ENCODE results near the gene SOX18.

Gene SOX18

GRCh38 chr20:64040231-64041039, 9.0 kb downstream of the SOX18 start:
- H3K4me1 ChIP-seq = peaks cover 43% of the 10 kb centered on the region
- TF ChIP-seq, protein P1, sequence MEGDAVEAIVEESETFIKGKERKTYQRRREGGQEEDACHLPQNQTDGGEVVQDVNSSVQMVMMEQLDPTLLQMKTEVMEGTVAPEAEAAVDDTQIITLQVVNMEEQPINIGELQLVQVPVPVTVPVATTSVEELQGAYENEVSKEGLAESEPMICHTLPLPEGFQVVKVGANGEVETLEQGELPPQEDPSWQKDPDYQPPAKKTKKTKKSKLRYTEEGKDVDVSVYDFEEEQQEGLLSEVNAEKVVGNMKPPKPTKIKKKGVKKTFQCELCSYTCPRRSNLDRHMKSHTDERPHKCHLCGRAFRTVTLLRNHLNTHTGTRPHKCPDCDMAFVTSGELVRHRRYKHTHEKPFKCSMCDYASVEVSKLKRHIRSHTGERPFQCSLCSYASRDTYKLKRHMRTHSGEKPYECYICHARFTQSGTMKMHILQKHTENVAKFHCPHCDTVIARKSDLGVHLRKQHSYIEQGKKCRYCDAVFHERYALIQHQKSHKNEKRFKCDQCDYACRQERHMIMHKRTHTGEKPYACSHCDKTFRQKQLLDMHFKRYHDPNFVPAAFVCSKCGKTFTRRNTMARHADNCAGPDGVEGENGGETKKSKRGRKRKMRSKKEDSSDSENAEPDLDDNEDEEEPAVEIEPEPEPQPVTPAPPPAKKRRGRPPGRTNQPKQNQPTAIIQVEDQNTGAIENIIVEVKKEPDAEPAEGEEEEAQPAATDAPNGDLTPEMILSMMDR (IDR thresholded peaks at IDR 0.05; ENCODE audit: low read depth, low read length) = no peak
- H3K27me3 ChIP-seq = peaks cover 6% of the 10 kb centered on the region; the same call in 1 of the 2 replicates

DNA sequence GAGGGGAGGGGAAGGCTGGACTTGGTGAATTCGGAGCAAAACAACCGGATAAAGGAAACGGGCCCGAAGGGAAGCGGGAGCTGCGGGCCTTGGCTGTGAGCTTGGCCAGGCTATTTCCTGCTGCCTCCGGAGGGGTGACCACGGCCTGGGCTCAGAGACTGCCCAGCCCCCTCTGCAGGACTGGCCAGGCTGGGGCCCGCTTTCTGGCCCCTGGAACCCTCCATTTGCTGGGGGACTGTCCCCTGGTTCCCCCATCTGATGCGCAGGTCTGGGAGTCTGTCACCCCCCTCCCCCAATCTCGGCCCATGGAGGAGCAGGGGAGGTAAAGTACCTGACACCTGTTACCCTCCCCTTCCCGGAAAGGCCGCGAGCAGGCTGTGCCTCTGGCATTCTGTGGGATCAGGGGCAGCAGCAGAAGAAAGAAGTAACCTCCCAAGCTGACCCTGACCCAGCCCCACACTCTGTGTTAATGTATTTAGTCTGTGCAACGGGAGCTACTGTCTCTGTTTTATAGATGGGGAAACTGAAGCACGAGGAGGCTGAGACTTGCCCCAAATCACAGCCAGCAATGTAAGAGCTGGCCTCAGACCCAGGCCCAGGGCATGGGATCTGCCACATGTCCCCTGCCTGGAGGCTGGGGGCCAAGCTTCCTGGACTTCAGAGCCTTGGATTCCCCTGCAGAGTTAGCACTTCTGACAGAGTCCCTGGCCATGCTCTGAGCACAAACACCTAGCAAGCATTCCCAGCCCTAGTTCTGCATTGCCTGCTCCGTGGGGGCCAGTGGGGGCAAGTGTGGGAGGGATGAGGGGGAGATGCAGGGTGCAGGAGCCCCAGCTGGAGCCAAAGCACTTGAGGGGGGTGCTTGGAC, 9.9 kb downstream of the SOX18 start:
- DNase-seq = no peak
- no peaks in the 10 kb centered on the region for H3K9me3 ChIP-seq
- peaks cover 39% of the 10 kb centered on the region for H3K4me1 ChIP-seq
- peak overlapping the region; percentile 61 for H3K4me3 ChIP-seq (ENCODE audit: low read depth, low read length)
- H3K36me3 ChIP-seq = peaks cover 8% of the 10 kb centered on the region
- peaks cover 6% of the 10 kb centered on the region; the same call in 1 of the 2 replicates for H3K27me3 ChIP-seq
- TF ChIP-seq, protein P1 (IDR thresholded peaks at IDR 0.05; ENCODE audit: low read depth, low read length) = no peak

More at GRCh38 chr20:64040231-64041039, 9.0 kb downstream of the SOX18 start:
- Histone ChIP-seq H3K36me3 (peaks cover 2% of the 10 kb centered on the region; the same call in 1 of the 2 replicates), H3K4me3 (ENCODE audit: low read depth, low read length) (no peak overlapping the region), H3K9me3 (no peaks in the 10 kb centered on the region)
- no peak for DNase-seq

GRCh38 chr20:64038565-64039292, 10.7 kb downstream of the SOX18 start:
- Histone ChIP-seq H3K4me1 (peaks cover 36% of the 10 kb centered on the region), H3K4me3 (ENCODE audit: low read depth, low read length) (peak overlapping the region; percentile 61)

DNA sequence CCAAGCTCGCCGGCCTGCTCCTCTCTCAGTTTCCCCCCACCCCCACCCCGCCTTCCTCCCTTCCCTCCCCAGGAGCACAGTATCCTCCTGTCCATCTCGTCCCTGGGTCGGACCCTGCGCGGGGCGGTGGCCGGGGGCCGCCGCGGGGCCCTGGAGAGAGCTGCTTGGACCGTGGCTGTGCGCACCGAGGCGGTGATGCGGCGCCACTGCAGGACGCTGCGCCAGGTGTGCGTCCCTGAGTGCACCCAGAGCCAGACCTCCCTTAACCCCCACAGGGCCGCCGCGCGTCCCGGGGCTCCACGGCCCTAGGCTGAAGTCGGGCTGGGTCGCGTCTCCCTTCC, 11.2 kb downstream of the SOX18 start:
- H3K4me3 ChIP-seq (ENCODE audit: low read depth, low read length) = peak overlapping the region; percentile 61
- no peak for DNase-seq
- peaks cover 6% of the 10 kb centered on the region; the same call in 1 of the 2 replicates for H3K27me3 ChIP-seq
- H3K4me1 ChIP-seq = peaks cover 36% of the 10 kb centered on the region
- H3K9me3 ChIP-seq = no peaks in the 10 kb centered on the region
- peaks cover 21% of the 10 kb centered on the region for H3K36me3 ChIP-seq
- TF ChIP-seq, protein P1 (IDR thresholded peaks at IDR 0.05; ENCODE audit: low read depth, low read length) = no peak

More at GRCh38 chr20:64038565-64039292, 10.7 kb downstream of the SOX18 start:
- H3K27me3 ChIP-seq = peaks cover 6% of the 10 kb centered on the region; the same call in 1 of the 2 replicates
- H3K36me3 ChIP-seq = peaks cover 16% of the 10 kb centered on the region
- H3K9me3 ChIP-seq = no peaks in the 10 kb centered on the region
- peak; percentile 87 for DNase-seq
- TF ChIP-seq, protein P1 (IDR thresholded peaks at IDR 0.05; ENCODE audit: low read depth, low read length) = peak; percentile 64

GRCh38 chr20:64037498-64038213, 11.8 kb downstream of the SOX18 start:
- peak overlapping the region; percentile 61 for H3K4me3 ChIP-seq (ENCODE audit: low read depth, low read length)
- H3K4me1 ChIP-seq = peaks cover 36% of the 10 kb centered on the region
- peaks cover 21% of the 10 kb centered on the region for H3K36me3 ChIP-seq
- H3K9me3 ChIP-seq = no peaks in the 10 kb centered on the region
- peaks cover 6% of the 10 kb centered on the region; the same call in 1 of the 2 replicates for H3K27me3 ChIP-seq
- peak; percentile 60 for DNase-seq
- TF ChIP-seq, protein P1 (IDR thresholded peaks at IDR 0.05; ENCODE audit: low read depth, low read length) = no peak
